Measurements from ENCODE around the gene CPA1.

Gene CPA1

GRCh38 chr7:130379921-130380860 lies at the start of gene CPA1:
Gene CPA1 (plus strand): TSS chr7:130380494. CDS start chr7:130380521, 27 bp downstream.
- no peak for DNase-seq
- in situ Hi-C loops (cut with HindIII; ENCODE audit: low pct_ligation_motif_present, low pct_unique_long_range_greater_than_20kb, low sequenced_read_pairs): no loop called here

DNA sequence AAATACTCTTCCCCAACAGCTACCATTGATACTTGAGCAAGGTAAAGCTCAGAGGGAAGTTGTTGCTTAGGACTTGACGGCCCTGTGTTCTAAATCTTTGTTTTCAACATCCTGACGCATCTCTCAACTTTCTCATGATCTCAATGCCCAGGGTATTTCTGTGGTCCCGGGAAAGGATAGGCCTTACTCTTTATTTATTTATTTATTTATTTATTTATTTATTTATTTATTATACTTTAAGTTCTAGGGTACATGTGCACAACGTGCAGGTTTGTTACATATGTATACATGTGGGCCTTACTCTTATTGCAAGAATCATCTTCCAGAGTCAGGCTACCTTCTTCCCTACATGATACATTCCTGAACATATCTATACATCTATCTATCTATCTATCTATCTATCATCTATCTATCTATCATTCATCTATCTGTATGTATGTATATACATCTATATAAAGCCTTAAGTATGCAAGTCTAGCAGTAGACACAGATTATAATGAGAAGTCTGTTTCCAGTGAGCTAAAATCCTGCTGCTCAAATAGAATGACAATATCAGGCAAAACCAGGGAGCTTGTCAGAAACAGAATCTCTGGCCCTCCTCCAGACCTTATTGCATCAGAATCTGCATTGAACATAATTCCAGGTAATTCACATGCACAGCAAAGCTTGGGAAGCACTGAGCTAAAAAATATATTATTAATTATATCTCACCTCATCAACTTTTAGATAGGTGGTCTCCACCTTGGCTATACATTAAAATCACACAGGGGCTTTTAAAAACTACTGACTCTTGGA lies 47.8 kb upstream of the CPA1 start:
- DNase-seq: no peak
- in situ Hi-C loops (cut with HindIII; ENCODE audit: low pct_ligation_motif_present, low pct_unique_long_range_greater_than_20kb, low sequenced_read_pairs): no loop called here

DNA sequence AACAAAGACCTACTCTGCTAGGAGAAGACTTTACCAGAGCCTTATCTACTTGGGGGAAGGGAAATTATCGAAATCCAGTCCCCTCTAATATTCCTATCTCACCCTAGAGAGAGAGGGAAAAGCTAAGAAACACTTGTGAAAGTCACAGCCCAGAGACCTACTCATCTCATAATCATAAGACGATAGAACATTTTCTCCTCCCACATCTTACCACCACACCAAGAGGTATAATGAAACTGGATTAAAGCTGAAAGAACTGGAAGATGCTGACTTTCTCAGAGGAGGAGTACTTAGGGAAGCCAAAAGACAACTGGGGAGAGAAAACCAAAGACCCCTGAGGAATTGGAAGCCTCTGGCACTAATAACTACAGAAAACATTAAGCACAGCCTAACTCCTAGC lies 46.5 kb upstream of the CPA1 start:
- no peak for DNase-seq
- in situ Hi-C loops (cut with HindIII; ENCODE audit: low pct_ligation_motif_present, low pct_unique_long_range_greater_than_20kb, low sequenced_read_pairs): no loop called here

DNA sequence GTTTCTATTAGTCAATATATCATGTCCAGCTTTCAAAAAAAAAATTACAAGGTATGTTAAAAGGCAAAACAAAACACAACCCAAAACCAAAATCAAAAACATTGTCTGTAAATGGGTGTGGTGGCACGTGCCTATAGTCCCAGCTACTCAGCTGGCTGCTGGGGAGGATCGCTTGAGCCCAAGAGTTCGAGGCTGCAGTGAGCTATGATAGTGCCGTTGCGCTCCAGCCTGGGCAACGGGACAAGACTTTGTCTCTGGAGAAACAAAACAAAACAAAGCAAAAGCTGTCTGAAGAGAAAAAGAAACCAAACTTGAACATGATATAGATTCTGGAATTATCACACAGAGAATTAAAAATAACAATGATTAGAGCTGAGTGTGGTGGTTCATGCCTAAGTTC lies 46.0 kb upstream of the CPA1 start:
- no peak for DNase-seq
- in situ Hi-C loops (cut with HindIII; ENCODE audit: low pct_ligation_motif_present, low pct_unique_long_range_greater_than_20kb, low sequenced_read_pairs): no loop called here

DNA sequence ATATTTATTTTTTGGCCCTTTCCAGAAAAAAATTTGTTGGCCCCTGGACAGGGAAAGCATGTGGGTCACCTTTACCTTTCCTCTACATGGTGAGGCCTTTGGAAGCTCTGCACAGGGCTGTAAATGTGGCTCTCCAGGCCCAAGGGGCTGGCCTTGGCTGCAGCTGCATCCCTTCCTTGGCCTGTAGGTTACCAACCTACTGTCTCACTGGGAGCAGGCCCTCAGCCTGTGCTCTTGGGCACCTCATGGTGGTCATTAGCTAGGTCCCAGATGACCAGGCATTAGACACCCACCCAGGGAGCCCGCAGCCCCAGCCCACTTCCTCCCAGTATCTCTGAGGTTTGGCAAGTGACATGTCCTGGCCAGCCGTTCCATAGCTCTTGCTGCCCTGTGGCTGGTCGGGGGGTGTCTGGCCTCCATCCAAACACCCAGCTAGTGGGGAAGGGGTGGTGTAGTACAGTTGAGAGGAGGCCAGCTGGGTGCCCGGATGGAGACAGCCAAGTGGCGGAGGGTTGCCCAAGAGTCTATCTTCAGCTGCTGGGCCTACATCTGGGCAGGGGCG lies 42.8 kb upstream of the CPA1 start:
- in situ Hi-C loops (cut with HindIII; ENCODE audit: low pct_ligation_motif_present, low pct_unique_long_range_greater_than_20kb, low sequenced_read_pairs): no loop called here
- no peak for DNase-seq

- in situ Hi-C loops (cut with HindIII; ENCODE audit: low pct_ligation_motif_present, low pct_unique_long_range_greater_than_20kb, low sequenced_read_pairs): no loop called here
- DNase-seq: no peak
Observed at GRCh38 chr7:130338233-130338632, 42.1 kb upstream of the CPA1 start.

- no peak for DNase-seq
- in situ Hi-C loops (cut with HindIII; ENCODE audit: low pct_ligation_motif_present, low pct_unique_long_range_greater_than_20kb, low sequenced_read_pairs): no loop called here
Observed at GRCh38 chr7:130341882-130342281, 38.4 kb upstream of the CPA1 start.

DNA sequence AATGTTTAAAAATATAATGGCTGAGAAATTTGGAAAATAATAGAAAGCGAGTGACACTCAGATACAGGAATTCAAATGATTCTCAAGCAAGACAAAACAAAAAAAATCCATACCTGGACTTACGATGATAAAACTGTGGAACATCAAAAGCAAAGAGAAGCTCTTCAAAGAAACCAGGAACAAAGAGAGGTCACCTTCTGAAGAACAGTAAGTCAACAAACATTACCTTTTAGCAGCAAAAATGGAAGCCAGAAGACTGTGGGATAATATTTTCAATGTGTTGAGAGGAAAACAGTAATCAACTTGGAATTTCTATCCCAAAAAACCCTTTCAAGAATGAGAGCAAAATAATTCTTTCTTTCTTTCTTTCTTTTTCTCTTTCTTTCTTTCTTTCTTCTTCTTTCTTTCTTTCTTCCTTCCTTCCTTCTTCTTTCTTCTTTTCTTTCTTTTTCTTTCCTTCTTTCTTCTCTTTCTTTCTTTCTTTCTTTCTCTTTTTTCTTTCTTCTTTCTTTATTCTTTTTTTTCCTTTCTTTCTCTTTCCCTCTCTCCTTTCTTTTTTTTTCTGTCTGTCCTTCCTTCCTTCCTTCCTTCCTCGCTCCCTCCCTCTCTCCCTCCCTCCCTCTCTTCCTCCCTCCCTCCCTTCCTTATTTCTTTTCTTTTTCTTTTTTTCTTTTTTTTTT lies 37.5 kb upstream of the CPA1 start:
- DNase-seq: no peak
- in situ Hi-C loops (cut with HindIII; ENCODE audit: low pct_ligation_motif_present, low pct_unique_long_range_greater_than_20kb, low sequenced_read_pairs): no loop called here

DNA sequence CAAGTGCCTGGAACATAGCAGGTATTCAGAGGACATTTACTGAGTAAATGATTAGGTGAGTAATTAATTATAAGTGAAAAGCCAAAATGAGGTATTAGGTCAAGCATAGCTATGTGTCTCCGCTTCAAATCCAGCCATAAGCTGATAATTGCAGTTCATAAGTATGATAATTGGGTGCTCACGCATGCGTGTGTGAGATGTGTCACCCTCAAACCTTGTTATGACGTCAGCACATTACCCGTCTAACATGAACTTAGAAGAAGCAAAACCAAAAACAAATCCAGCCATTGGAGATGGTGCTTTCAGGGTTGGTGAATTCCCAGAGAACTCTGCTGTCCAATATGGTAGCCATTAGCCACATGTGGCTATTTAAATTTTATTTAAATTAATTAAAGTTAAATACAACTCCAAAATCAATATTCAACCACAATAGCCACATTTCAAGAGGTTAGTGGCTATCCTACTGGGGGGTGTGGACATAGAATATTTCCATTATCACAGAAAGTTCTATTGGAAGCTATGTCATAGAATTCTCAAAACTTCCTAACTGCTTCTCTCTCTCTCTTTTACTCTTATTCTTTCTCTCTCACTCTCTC lies 35.9 kb upstream of the CPA1 start, which contains the start of gene CPA5:
CPA5 (plus strand) TSS at position 546 of the 596 bp plus-strand sequence. CDS start 1,670 bp downstream, outside the sequence.
- DNase-seq: no peak
- in situ Hi-C loops (cut with HindIII; ENCODE audit: low pct_ligation_motif_present, low pct_unique_long_range_greater_than_20kb, low sequenced_read_pairs): no loop called here

DNA sequence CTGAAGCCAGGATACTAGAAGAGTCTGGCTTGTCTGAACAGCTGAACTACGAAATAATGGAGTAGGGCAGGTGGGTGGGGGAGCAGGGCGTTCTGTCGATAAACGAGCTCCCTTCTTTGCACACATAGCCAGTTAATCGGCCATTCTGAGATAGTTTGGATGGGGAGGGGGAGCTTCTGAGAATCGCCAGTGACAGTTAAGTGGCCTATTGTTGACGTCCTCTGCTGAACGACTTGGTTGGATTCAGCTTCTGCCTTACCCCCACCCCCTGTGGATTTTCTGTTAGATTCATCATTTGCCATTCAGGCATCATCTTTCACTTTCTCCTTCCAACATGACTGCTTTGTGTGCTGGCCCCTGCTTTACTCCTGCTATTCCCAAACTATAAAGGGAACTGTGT lies 35.2 kb upstream of the CPA1 start:
- DNase-seq: no peak
- in situ Hi-C loops (cut with HindIII; ENCODE audit: low pct_ligation_motif_present, low pct_unique_long_range_greater_than_20kb, low sequenced_read_pairs): no loop called here

DNA sequence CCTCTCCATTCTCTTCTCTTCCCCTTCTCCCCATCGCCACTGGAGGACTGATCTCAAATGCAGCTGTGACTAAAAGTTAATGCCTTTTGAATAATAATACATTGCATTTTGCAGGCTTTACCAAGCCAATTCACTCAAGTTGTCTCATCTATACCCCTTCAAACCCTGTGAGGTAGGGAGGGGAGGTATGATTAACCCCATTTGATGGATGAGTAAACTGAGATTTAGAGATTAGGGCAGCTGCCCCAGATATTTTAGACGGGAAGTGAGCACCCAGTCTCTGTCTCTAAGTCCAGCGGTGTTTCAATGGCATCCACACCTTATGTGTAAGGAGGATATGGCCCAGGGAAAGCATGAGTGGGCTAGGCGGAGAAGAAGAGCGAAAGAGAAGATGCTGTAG lies 34.6 kb upstream of the CPA1 start:
- DNase-seq: no peak
- in situ Hi-C loops (cut with HindIII; ENCODE audit: low pct_ligation_motif_present, low pct_unique_long_range_greater_than_20kb, low sequenced_read_pairs): no loop called here

DNA sequence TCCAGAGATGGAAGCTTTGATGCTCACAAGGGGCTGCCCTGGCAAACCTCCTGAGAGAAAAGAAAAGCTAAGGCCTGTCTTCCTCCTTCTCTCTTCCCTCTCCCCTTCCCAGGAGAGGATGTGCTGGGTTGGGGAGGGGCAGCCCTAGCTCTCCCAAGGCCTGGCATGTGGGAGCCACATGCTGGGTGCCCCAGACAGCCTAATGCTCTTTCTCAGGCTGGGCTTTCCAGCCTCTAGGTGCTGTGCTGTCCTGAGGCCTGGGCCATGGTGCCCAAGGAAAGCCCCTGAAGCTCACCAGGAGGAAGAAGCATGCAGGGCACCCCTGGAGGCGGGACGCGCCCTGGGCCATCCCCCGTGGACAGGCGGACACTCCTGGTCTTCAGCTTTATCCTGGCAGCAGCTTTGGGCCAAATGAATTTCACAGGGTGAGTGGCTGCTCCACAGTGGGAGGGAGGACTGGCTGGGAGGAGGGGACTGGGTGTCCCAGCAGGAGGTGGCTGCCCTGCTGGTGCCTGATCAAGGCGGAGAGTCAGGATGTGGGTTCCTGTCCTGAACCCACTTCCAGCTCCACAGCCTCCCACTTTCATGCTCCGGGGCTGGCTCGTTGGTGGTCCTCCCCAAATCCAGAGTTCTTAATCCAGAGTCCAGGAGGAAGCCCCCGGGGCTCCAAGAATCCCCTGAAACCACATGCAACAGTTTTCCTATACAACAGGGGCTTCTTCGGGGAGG lies 34.0 kb upstream of the CPA1 start:
- no peak for DNase-seq
- in situ Hi-C loops (cut with HindIII; ENCODE audit: low pct_ligation_motif_present, low pct_unique_long_range_greater_than_20kb, low sequenced_read_pairs): no loop called here

DNA sequence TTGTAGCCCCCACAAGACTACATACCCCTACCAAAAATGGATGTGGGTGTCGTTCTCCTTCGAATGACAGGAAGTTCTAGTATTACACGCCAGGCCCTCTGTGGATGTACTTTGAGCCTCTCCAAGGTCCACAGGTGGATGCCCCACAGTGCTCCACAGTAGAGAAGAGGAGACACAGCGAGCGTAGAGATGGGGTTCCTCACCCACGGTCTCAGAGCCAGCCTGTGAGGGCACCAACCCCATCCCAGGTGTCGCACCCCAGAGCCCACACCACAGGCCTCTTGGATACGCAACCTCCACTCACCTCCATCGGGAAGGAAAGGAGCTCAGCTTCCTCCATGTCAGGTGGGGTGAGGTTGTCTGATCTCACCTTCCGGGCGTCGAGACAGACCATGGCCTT lies 33.4 kb upstream of the CPA1 start:
- in situ Hi-C loops (cut with HindIII; ENCODE audit: low pct_ligation_motif_present, low pct_unique_long_range_greater_than_20kb, low sequenced_read_pairs): no loop called here
- no peak for DNase-seq

DNA sequence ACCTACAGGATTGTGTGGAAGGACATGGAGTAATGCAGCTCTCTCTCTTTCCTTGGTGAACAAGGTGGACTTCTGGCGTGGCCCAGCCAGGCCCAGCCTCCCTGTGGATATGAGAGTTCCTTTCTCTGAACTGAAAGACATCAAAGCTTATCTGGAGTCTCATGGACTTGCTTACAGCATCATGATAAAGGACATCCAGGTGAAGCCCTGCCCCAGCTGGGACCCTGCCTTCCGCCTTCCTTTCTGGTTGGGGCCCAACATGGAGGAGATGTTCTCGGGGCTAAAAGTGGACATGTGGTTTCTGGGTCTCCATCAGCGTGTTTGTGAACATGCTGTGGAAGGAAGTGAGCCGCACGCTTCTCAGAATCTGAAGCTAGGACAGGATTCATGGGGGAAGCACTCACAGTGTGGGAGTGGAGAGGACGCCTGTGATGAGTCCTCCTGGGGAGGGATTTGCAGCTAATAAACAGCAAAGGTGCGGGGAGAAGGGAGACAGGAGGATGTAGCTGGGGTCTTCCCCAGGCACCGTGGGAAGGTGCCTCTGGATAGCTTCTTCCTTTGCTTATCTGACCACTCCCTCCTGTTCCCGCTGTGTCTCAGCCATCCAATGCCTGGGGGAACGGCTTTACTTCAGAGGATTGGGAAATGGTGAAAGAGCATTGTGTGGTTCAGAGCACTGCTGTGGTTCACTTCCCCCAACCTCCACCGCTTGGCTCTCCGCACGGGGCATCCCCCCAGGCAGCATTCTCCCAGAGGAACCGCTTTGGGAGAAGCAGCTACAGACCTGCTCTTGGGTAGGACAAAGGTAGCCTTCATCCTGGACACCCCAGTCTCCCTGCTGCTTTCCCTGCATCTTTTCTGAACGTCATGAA lies 30.1 kb upstream of the CPA1 start:
- no peak for DNase-seq

GRCh38 chr7:130350945-130351790 lies 29.1 kb upstream of the CPA1 start:
- in situ Hi-C loops (cut with HindIII; ENCODE audit: low pct_ligation_motif_present, low pct_unique_long_range_greater_than_20kb, low sequenced_read_pairs): no loop called here
- DNase-seq: no peak

More for the DNA sequence above, 30.1 kb upstream of the CPA1 start:
- in situ Hi-C loops (cut with HindIII; ENCODE audit: low pct_ligation_motif_present, low pct_unique_long_range_greater_than_20kb, low sequenced_read_pairs): no loop called here

GRCh38 chr7:130351791-130352090 lies 28.6 kb upstream of the CPA1 start:
- in situ Hi-C loops (cut with HindIII; ENCODE audit: low pct_ligation_motif_present, low pct_unique_long_range_greater_than_20kb, low sequenced_read_pairs): no loop called here

More at GRCh38 chr7:130351791-130352090, 28.6 kb upstream of the CPA1 start:
- no peak for DNase-seq

Measured in ACHN (cell line).